Left colon (tissue), 2 donors: ENCODE results near the gene PCDHB3. TPM values are rescaled to one million over a fixed set of nuclear protein-coding genes. Genes with fewer than 3 reads are reported as not detected.
A peak's percentile ranks its signal among the peaks of the same experiment; 100 is the strongest.
"Not testable (repeated sequence)": the region's sequence is repeated elsewhere in the genome, so short reads cannot be mapped to it uniquely, and the experiment has no call there.

ENCODE experiments used
- ATAC-seq: fragments of 200-7000 bp; cut with Tn5 transposase; one replicate; pipeline ENCODE4 v1.9.1; 2020; ENCODE audit warnings: mild to moderate bottlenecking, moderate library complexity
- DNase-seq, 2 donors: peaks; one replicate each; pipeline ENCODE4 v3.0.0-alpha.2; 2020
- intact Hi-C, 2 donors: fragments of 100-400 bp; cut with DNase I in 1 of 2; cut with micrococcal nuclease in 1 of 2; formaldehyde crosslinking; loops; one replicate each; pipeline versions ENCODE4 v1.11.2 to v1.14.0; 2022; cut with DNase I, micrococcal nuclease
- long read RNA-seq: library from polyadenylated mRNA; unstranded; transcript quantifications from one replicate; pipeline ENCODE4 v2.0.0, GENCODE V29; 2021
- total RNA-seq, 2 donors: library from RNA; stranded (reverse); fragmentation: NEBNext Ultra II Directional; extraction: Animal tissue kit (Norgen Biotek cat#: 25700); gene quantifications; one replicate each; pipeline ENCODE4 v1.2.1, GENCODE V29; 2021
- donor health status: DM: no; HTN: no; CAD: no.
- donor health status: DM: yes; HTN: yes; CAD: no.

Gene PCDHB3
- 1 to 10 TPM in 1 of 2 donors, under 1 TPM in 1; 0.73 to 1.4 TPM for total RNA-seq
- long read RNA-seq, result 0 reads

GRCh38 chr5:141100243-141100805 lies at the start of gene PCDHB3:
TSS of gene PCDHB3 (plus strand) at chr5:141100473. CDS start at chr5:141100650, 177 bp downstream.
- intact Hi-C loops, result no loop called here
- DNase-seq (no peak), ATAC-seq (no peak)

GRCh38 chr5:141050622-141051520 lies 49.4 kb upstream of the PCDHB3 start, which contains the start of gene PCDHB1:
TSS of gene PCDHB1 (plus strand) at chr5:141051374. CDS start at chr5:141051471, 97 bp downstream.
- no peak for ATAC-seq
- DNase-seq, result no peak

GRCh38 chr5:141051521-141051866 lies 48.8 kb upstream of the PCDHB3 start:
- DNase-seq (no peak), ATAC-seq (no peak)
- intact Hi-C loops, result no loop called here

More at GRCh38 chr5:141050622-141051520, 49.4 kb upstream of the PCDHB3 start, which contains the start of gene PCDHB1:
- intact Hi-C loops, result no loop called here

- DNase-seq, result no peak
- intact Hi-C loops, result no loop called here
- no peak for ATAC-seq
Observed at GRCh38 chr5:141077826-141078225, 22.4 kb upstream of the PCDHB3 start.

GRCh38 chr5:141082228-141082627 lies 18.0 kb upstream of the PCDHB3 start:
- ATAC-seq, result no peak
- intact Hi-C loops, result no loop called here

GRCh38 chr5:141084487-141084989 lies 15.7 kb upstream of the PCDHB3 start:
- intact Hi-C loops, result no loop called here
- DNase-seq, result no peak
- no peak for ATAC-seq

More at GRCh38 chr5:141082228-141082627, 18.0 kb upstream of the PCDHB3 start:
- no peak for DNase-seq

- intact Hi-C loops, result no loop called here
- ATAC-seq, result no peak
- DNase-seq, result peak in 1 of 2 donors; percentile 13
Observed at GRCh38 chr5:141094481-141095262, 5.6 kb upstream of the PCDHB3 start, which contains the start of gene PCDHB2. TSS of gene PCDHB2 (plus strand) at chr5:141094615. CDS start at chr5:141094791, 176 bp downstream.

- intact Hi-C loops, result no loop called here
- DNase-seq (no peak), ATAC-seq (no peak)
Observed at GRCh38 chr5:141095263-141095641, 5.0 kb upstream of the PCDHB3 start.

GRCh38 chr5:141096181-141096580 lies 4.1 kb upstream of the PCDHB3 start:
- DNase-seq, ATAC-seq, intact Hi-C loops: not testable (repeated sequence)

- intact Hi-C loops, DNase-seq, ATAC-seq: not testable (repeated sequence)
Observed at GRCh38 chr5:141096586-141096985, 3.7 kb upstream of the PCDHB3 start.

GRCh38 chr5:141101059-141101458 lies 786 bp downstream of the PCDHB3 start:
- DNase-seq, result no peak
- no peak for ATAC-seq

GRCh38 chr5:141102070-141102469 lies 1.8 kb downstream of the PCDHB3 start:
- DNase-seq, intact Hi-C loops, ATAC-seq: not testable (repeated sequence)

More at GRCh38 chr5:141101059-141101458, 786 bp downstream of the PCDHB3 start:
- intact Hi-C loops, result no loop called here

GRCh38 chr5:141102471-141102870 lies 2.2 kb downstream of the PCDHB3 start:
- ATAC-seq, intact Hi-C loops, DNase-seq: not testable (repeated sequence)

GRCh38 chr5:141105350-141105749 lies 5.1 kb downstream of the PCDHB3 start:
- ATAC-seq (no peak), DNase-seq (no peak)
- intact Hi-C loops, result no loop called here

- ATAC-seq (no peak), DNase-seq (no peak)
- intact Hi-C loops, result no loop called here
Observed at GRCh38 chr5:141119250-141119649, 19.0 kb downstream of the PCDHB3 start.

GRCh38 chr5:141121563-141121962 lies 21.3 kb downstream of the PCDHB3 start, which contains the start of gene PCDHB4:
TSS of gene PCDHB4 (plus strand) at chr5:141121818. CDS start at chr5:141121999, 181 bp downstream.
- intact Hi-C loops, result no loop called here
- ATAC-seq (no peak), DNase-seq (no peak)

GRCh38 chr5:141121985-141122384 lies 21.7 kb downstream of the PCDHB3 start:
- intact Hi-C loops, result no loop called here
- no peak for DNase-seq
- no peak for ATAC-seq

- DNase-seq, intact Hi-C loops, ATAC-seq: not testable (repeated sequence)
Observed at GRCh38 chr5:141123396-141124135, 23.3 kb downstream of the PCDHB3 start.
